Measurements from ENCODE around the gene KIAA0753.

- no peak for TF ChIP-seq CTCF (IDR thresholded peaks at IDR 0.05)
- no peak for TF ChIP-seq POLR2AphosphoS5 (IDR thresholded peaks at IDR 0.05)
- TF ChIP-seq POLR2A (IDR thresholded peaks at IDR 0.05), result no peak
- TF ChIP-seq EP300 (IDR thresholded peaks at IDR 0.05), result no peak
These were observed 20.9 kb upstream of the KIAA0753 start for GRCh38 chr17:6661464-6661848.
